GM04504 (cell line): Measurements from ENCODE around the gene LIPI.
"Not testable (repeated sequence)": the region's sequence is repeated elsewhere in the genome, so short reads cannot be mapped to it uniquely, and the experiment has no call there.

Experiments
- DNase-seq: peaks from one replicate; pipeline ENCODE4 v3.0.0-alpha.2; 2012; ENCODE audit warnings: low read depth

LIPI gene

DNA sequence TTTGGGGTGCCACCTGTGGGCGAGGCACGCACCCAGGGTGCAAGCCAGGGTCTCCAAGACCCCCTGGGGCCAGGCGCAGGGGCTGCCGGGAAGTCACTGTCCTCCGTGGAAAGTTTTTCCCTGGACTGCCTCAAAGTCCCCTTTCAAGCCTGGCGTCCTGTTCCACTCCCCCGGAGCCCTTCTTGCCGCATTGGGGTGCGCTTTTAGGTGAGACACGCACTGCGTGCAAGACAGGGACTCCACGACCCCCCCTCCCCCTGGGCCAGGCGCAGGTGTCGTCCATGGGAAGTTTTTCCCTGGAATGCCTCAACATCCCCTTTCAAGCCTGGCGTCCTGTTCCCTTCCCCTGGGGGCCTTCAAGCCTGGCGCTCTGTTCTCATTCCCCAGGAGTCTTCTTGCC lies 137.1 kb downstream of the LIPI start:
- no peak for DNase-seq

DNA sequence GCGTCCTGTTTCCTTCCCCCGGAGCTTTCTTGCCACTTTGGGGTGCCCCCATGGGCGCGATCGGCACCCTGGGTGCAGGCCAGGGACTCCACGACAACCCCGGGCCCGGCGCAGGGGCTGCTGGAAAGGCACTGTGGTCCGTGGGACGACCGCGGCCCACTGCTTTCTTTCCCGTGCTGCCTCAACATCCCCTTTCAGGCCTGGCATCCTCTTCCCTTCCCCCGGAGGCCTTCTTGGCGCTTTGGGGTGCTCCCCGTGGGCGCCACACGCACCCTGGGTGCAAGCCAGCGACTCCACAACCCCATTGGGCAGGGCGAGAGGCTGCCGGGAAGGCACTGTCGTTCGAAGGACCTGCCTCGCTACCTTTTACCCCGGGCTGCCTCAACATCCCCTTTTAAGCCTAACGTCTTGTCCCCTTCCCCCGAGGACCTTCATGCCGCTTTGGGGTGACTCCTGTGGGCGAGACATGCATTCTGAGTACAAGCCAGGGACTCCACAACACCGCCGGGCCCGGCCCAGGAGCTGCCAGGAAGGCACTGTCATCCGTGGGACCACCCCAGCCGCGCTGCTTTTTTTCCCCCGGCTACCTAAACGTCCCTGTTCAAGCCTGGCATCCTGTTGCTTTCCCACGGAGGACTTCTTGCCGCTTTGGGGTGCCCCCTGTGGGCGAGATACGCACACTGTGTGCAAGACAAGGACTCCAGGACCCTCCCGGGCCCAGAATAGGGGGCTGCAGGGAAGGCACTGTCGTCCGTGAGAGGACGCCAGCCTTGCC lies 137.8 kb downstream of the LIPI start:
- no peak for DNase-seq

DNA sequence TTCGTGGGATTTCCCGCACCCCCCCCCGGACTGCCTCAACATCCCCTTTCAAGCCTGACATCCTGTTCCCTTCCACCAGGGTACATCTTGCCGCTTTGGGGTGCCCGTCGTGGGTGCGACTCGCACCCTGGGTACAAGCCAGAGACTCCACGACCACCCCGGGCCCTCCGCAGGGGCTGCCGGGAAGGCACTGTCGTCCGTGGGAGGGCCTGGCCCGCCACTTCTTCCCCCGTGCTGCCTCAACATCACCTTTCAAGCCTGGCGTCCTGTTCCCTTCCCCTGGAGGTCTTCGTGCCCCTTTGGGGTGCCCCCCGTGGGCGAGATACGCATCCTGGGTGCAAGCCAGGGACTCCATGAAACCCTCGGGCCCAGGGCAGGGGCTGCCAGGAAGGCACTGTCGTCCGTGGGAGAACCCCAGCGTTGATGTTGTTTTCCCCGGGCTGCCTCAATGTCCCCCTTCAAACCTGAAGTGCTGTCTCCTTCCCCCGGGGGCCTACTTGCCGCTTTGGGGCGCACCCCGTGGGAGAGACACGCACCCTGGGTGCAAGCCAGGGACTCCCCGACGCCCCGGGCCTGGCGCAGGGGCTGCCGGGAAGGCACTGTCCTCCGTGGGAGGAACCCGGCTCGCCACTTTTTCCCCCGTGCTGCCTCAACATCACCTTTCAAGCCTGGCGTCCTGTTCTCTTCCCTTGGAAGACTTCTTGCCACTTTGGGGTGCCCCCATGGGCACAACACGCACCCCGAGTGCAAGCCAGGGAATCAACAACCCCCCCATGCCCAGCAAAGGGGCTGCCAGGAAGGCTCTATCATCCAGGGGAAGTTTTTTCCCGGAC lies 138.6 kb downstream of the LIPI start:
- no peak for DNase-seq

DNA sequence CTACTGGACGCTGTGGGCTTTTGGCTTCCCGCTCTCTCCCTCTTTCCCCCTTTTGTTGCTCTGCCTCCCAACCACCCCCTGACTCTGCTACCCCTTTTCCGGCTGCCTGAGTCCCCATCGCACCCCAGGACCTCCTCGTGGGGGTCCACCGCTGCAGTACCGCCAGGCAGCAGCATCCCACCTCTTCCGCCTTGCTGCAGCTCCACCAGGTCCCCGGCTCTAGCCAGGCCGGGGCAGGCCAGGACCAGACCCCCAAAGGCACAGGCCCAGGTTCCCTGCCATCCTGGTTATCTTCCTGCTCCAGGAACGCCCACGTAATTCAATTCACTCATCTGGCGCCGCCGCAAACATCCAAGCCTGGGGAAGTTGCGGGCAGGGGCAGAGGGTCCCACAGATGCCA lies 139.8 kb downstream of the LIPI start:
- DNase-seq, result no peak

DNA sequence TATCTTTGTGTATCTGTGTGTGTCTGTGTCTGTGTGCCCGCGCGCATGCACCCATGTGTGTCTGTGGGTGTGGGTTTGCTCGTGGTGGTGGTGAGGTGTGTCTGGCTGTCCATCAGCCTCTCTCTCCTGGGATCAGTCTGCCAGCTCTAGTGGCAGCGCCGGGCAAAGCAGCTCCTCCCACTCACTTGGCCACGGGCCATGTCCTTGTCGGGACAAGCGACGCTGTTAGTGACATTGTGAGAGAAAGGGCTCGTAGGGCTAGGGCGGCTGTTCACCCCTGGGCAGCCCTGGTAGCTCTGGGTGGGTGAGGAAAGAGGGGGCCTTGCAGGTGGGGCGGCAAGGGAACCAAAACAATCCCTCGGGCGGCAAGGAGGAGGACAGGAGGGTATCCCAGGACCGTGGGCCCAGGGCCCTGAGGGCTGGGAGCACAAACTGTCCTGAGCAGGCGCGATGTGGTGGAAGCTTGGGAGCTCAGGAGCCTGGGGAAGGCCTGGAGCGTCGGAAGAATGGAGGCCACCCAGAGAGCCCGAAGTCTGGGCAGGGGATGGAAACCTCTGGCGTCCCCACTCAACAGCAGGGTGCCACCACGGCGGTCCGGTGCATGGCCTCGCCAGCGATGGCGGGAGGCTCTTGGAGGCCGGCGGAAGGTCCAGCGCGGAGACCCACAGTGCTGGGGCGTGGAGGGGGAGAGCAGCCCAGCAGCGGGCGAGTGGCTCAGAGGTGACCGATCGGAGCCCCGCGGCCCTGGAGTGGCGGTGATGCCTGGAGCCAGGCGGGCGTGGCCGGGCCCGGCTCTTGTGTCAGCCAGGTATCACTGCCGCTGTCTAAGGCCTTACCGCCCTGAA lies 140.5 kb downstream of the LIPI start:
- DNase-seq, result no peak

DNA sequence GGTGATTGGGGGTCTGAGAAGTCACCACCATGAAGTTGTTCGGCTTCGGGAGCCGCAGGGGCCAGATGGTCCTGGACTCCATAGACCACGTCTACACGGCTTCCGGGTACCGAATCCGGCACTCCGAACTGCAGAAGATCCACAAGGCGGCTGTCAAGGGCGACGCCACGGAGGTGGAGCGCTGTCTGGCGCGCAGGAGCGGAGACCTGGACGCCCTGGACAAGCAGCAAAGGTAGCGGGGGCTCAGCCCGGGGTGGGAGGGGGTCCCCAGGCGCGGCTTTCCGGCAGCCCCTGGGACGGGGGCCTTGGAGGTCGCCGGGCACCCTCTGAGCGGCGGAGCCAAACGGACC lies 146.5 kb downstream of the LIPI start:
- no peak for DNase-seq

DNA sequence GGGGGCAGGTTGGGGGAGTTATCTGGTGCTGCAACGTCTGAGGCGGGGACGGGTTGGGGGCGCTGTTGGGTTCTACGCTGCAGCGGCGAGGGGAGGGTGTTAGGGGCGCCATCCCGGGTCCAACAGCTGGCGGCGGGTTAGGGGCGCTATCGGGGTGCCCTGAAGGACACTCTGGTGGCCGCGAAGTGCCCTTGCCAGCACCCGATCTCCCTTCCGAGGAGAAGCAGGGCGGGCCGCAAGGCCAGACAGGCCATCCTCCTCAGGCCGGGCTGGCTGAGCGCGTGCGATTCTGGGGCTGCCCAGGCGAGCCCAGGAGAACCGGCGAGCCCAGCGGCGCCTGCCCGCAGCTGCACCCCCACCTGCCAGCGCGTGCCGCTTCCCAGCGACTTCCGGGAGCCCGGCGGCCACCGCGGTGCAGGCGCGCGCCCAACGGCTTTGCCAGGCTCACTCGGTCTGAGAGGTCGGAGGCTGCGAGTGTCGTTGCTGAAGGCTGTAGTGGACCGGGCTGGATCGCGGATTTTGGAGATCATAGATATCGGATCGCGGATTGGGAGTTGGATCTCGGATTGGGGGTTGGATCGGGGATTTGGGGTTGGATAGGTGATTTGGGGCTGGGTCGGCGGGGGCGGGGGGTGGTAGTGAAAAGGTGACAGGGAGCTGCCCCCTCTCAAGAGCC lies 147.0 kb downstream of the LIPI start:
- not testable (repeated sequence) for DNase-seq

DNA sequence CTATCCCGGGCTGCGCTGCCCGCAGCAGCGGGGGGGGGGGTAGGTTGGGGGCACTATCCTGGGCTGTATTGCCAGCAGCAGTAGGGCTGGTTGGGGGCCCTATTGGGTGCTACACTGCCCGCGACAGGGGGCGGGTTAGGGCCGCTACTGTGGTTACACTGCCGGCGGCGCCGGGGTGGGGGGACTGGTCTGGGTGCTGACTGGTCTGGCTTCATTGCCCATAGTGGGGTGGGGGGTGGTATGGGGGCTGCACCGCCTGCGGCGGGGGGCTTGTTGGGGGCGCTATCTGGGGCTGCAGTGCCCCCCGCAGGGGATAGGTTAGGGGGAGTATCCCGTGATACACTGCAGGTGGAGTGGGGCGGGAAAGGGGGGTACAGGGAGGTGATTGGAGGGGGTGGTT lies 148.1 kb downstream of the LIPI start:
- not testable (repeated sequence) for DNase-seq

DNA sequence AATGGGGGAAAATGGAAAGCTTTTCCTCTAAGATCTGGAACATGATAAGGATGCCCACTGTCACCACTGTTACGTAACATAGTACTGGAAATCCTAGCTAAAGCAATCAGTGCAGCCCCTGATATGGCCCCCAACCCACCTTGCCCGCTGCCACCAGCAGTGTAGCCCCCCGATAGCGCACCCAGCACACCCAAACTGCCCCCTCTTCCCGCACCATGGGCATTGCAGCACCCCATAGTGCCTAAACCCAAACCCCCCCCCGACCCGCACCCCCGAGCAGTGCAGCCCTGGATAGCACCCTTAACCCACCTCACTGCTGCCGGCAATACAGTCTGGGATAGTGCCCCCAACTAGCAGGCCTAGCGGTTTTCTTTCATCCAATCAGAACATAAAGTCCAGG lies 148.9 kb downstream of the LIPI start:
- DNase-seq, result not testable (repeated sequence)

DNA sequence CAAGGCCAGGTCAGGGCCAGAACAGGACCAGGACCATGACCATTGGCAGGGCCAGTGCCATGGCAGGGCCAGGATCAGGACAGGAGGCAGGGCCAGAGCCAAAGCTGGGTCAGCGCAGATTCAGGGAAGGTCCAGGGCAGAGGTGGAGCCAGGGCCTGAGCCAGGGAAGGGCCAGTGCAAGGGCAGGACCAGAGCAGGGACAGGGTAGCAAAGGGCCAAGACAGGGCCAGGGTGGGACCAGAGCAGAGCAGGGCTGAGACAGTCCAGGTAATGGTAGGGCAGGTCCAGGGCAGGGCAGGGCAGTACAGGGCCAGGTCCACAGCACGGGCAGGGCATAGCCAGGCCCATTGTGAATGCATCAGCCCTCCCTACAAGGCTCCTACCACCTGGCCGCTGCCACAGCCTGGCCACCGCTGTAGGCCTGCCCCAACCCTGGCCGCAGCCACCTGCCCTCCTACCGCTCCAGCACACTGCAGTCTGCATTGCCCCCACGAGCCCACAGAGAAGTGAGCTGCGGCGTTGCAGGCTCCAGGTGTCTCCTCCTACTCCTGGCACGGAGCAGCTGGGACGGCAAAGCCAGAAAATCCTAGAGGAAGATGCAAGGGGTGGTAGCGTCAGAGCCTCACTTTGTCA lies 151.6 kb downstream of the LIPI start:
- not testable (repeated sequence) for DNase-seq
